MM.1S (cell line): Measurements from ENCODE around the gene ACTR5.

Experiments used
- DNase-seq: peaks from one replicate; pipeline ENCODE4 v3.0.0-alpha.2; 2015
- H2AFZ ChIP-seq: fragments of 300-600 bp; sonication (generic); 2 replicates; pipeline ENCODE4 v1.6.0; 2016; ENCODE audit warnings: antibody characterized with exemption, low read length
- H3F3A ChIP-seq: fragments of 300-600 bp; sonication (generic); 2 replicates; pipeline ENCODE4 v1.6.1; 2016; ENCODE audit warnings: mild to moderate bottlenecking, antibody characterized with exemption, low read length, moderate library complexity, mixed read lengths; ENCODE audit not compliant: insufficient read depth
- H3K27ac ChIP-seq: fragments of 300-600 bp; sonication (generic); 2 replicates; pipeline ENCODE4 v1.5.1; 2016; ENCODE audit warnings: mild to moderate bottlenecking, low read length
- H3K27me3 ChIP-seq: fragments of 300-600 bp; sonication (generic); replicated peaks from 2 replicates; pipeline ENCODE4 v1.6.0; 2016; ENCODE audit warnings: low read length; ENCODE audit not compliant: insufficient read depth
- H3K36me3 ChIP-seq: fragments of 300-600 bp; sonication (generic); replicated peaks from 2 replicates; pipeline ENCODE4 v1.6.1; 2016; ENCODE audit warnings: mild to moderate bottlenecking, low read length, mixed read lengths; ENCODE audit not compliant: insufficient read depth
- H3K4me1 ChIP-seq: fragments of 300-600 bp; sonication (generic); 2 replicates; pipeline ENCODE4 v1.6.1; 2016; ENCODE audit warnings: low read length, mixed read lengths
- H3K4me2 ChIP-seq: fragments of 300-600 bp; sonication (generic); 2 replicates; pipeline ENCODE4 v1.6.0; 2016; ENCODE audit warnings: low read depth, low read length
- H3K4me3 ChIP-seq: fragments of 300-600 bp; sonication (generic); 2 replicates; pipeline ENCODE4 v1.5.1; 2016; ENCODE audit warnings: low read length, mixed read lengths
- H3K79me2 ChIP-seq: fragments of 300-600 bp; sonication (generic); 2 replicates; pipeline ENCODE4 v1.6.1; 2016; ENCODE audit warnings: mixed run types, low read length, mixed read lengths
- H3K9ac ChIP-seq: fragments of 300-600 bp; sonication (generic); 2 replicates; pipeline ENCODE4 v1.6.1; 2016; ENCODE audit warnings: low read length, mixed read lengths
- H3K9me2 ChIP-seq: fragments of 300-600 bp; sonication (generic); replicated peaks from 2 replicates; pipeline ENCODE4 v1.6.1; 2016; ENCODE audit warnings: mild to moderate bottlenecking, low read length, mixed read lengths; ENCODE audit not compliant: insufficient read depth
- H3K9me3 ChIP-seq: fragments of 300-600 bp; sonication (generic); replicated peaks from 2 replicates; pipeline ENCODE4 v1.6.1; 2016; ENCODE audit warnings: mild to moderate bottlenecking, low read length, mixed read lengths; ENCODE audit not compliant: insufficient read depth
- H4K20me1 ChIP-seq: fragments of 300-600 bp; sonication (generic); 2 replicates; pipeline ENCODE4 v1.6.1; 2016; ENCODE audit warnings: mild to moderate bottlenecking, low read length, moderate library complexity, mixed read lengths; ENCODE audit not compliant: insufficient read depth
- CTCF ChIP-seq: fragments of 300-600 bp; sonication (generic); IDR thresholded peaks from 2 replicates; pipeline ENCODE4 v1.5.1; 2016; ENCODE audit warnings: antibody characterized with exemption, low read length, mixed read lengths
- EZH2 ChIP-seq: fragments of 300-600 bp; sonication (generic); optimal IDR thresholded peaks from 2 replicates; pipeline ENCODE3; 2017; ENCODE audit warnings: low read depth, mild to moderate bottlenecking, antibody characterized with exemption, low read length, mixed read lengths
- EZH2phosphoT487 ChIP-seq: fragments of 300-600 bp; sonication (generic); IDR thresholded peaks from 2 replicates; pipeline ENCODE4 v1.6.1; 2018; ENCODE audit warnings: antibody characterized with exemption, low read length

ACTR5 gene

GRCh38 chr20:38779247-38780097 is 31.2 kb downstream of the ACTR5 start:
- no peak overlapping the region for H3K4me2 ChIP-seq
- DNase-seq = no peak
- H3K9ac ChIP-seq = no peak overlapping the region
- no peak for TF ChIP-seq EZH2phosphoT487
- no peak overlapping the region for H3K27ac ChIP-seq
- H3K4me1 ChIP-seq = no peaks in the 10 kb centered on the region
- H3K4me3 ChIP-seq = no peak overlapping the region
- no peaks in the 10 kb centered on the region for H3F3A ChIP-seq
- H3K79me2 ChIP-seq = no peaks in the 10 kb centered on the region
- no peaks in the 10 kb centered on the region for H3K36me3 ChIP-seq
- H3K9me3 ChIP-seq = no peaks in the 10 kb centered on the region
- H4K20me1 ChIP-seq = no peaks in the 10 kb centered on the region
- no peaks in the 10 kb centered on the region for H3K27me3 ChIP-seq
- H2AFZ ChIP-seq = no peak overlapping the region
- no peaks in the 10 kb centered on the region for H3K9me2 ChIP-seq

- Histone ChIP-seq H3K9me3 (no peaks in the 10 kb centered on the region), H3F3A (no peaks in the 10 kb centered on the region), H3K27me3 (no peaks in the 10 kb centered on the region), H2AFZ (no peak overlapping the region), H3K9ac (no peak overlapping the region), H3K27ac (no peak overlapping the region), H3K9me2 (no peaks in the 10 kb centered on the region), H3K4me1 (no peaks in the 10 kb centered on the region), H4K20me1 (no peaks in the 10 kb centered on the region), H3K79me2 (no peaks in the 10 kb centered on the region), H3K4me2 (no peak overlapping the region), H3K36me3 (no peaks in the 10 kb centered on the region), H3K4me3 (no peak overlapping the region)
- no peak for DNase-seq
- TF ChIP-seq EZH2phosphoT487 (no peak), EZH2 (no peak), CTCF (no peak)
These were observed 34.0 kb downstream of the ACTR5 start for GRCh38 chr20:38782275-38782674.

DNA sequence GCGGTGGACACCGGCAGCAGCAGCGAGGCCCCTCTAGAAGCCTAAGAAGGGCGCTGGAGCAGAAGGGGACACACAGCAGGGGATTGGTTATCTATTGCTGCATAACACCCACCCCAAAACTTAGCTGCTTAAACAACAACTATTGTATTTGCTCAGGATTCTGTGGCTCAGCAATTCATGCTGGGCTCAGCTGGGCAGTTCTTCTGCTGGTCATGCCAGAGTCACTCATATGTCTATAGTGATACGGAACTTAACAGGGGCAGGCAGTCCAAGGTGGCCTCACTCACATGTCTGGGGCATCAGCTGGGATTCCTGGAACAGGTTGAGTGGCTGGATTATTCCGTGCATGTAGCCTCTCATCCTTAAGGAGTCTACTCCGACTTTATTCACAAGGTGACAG is 39.6 kb downstream of the ACTR5 start:
- H4K20me1 ChIP-seq = no peaks in the 10 kb centered on the region
- H3K9me2 ChIP-seq = no peaks in the 10 kb centered on the region
- no peaks in the 10 kb centered on the region for H3K27me3 ChIP-seq
- H3K27ac ChIP-seq = no peak overlapping the region
- no peaks in the 10 kb centered on the region for H3F3A ChIP-seq
- H2AFZ ChIP-seq = no peak overlapping the region
- H3K9me3 ChIP-seq = no peaks in the 10 kb centered on the region
- no peak overlapping the region for H3K4me3 ChIP-seq
- no peak overlapping the region for H3K9ac ChIP-seq
- H3K4me2 ChIP-seq = no peak overlapping the region
- H3K36me3 ChIP-seq = no peaks in the 10 kb centered on the region
- TF ChIP-seq EZH2 (no peak), EZH2phosphoT487 (no peak), CTCF (no peak)
- no peak for DNase-seq
- H3K79me2 ChIP-seq = no peaks in the 10 kb centered on the region
- no peaks in the 10 kb centered on the region for H3K4me1 ChIP-seq

DNA sequence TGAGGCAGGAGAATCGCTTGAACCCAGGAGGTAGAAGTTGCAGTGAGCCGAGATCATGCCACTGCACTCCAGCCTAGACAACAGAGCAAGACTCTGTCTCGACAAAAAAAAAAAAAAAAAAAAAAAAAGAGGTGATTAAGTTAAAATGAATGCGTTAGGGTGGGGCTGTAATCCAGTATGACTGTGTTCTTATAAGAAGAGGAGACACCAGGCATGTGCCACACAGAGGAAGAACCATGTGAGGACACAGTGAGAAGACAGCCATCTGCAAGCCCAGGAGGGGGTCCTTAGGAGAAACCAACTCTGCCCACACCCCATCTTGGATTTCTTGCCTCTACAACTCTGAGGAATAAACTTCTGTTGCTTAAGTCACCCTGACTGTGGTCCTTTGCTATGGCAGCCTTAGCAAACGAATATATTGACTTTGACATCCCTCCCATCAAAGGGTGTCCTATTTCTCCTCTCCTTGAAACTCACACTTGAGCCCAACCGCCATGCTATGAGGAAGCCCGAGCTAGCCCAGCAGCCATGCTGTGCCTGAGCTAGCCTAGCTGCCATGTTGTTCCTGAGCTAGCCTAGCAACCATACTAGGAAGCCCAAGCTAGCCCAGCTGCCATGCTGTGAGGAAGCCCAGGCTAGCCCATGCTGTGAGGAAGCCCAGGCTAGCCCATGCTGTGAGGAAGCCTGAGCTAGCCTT is 41.4 kb downstream of the ACTR5 start:
- Histone ChIP-seq H3K9me3 (no peaks in the 10 kb centered on the region), H3K27ac (no peak overlapping the region), H4K20me1 (no peaks in the 10 kb centered on the region), H3K9me2 (no peaks in the 10 kb centered on the region), H3K36me3 (no peaks in the 10 kb centered on the region), H3K4me1 (no peaks in the 10 kb centered on the region), H3K9ac (no peak overlapping the region), H3K4me2 (no peak overlapping the region), H3K4me3 (no peak overlapping the region), H3K27me3 (no peaks in the 10 kb centered on the region), H2AFZ (no peak overlapping the region), H3F3A (no peaks in the 10 kb centered on the region), H3K79me2 (no peaks in the 10 kb centered on the region)
- TF ChIP-seq CTCF = no peak
- no peak for TF ChIP-seq EZH2phosphoT487
- TF ChIP-seq EZH2 = no peak
- DNase-seq = no peak
